ENCODE data around the gene ACD.

DNA sequence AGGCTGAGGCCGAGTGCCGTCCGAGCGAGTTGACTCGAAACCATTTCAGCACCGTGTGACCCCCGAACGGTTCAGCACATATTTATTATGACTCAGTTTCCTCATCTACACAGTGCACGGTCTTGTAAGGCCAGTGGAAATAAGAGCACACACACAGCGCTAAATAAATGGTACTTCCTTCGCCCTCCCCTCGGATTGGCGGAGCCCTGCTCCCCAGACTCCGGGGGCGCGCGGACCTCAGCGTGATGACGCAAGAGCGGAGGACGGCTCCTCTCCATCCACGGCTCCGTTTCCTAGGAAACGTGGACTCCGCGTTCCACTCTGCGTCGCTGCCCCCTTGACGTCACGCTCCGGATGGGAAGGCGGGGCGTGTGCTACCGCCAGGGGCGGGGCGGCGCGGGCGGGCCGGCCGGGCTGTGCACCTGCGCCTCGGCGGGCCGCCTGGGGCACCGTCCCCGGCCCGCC is 536 bp upstream of the ACD start, which contains the start of gene PARD6A:
- no peak for TF ChIP-seq SMARCB1 (IDR thresholded peaks at IDR 0.05; ENCODE audit: insufficient read length, low read depth)
- TF ChIP-seq, protein P1, sequence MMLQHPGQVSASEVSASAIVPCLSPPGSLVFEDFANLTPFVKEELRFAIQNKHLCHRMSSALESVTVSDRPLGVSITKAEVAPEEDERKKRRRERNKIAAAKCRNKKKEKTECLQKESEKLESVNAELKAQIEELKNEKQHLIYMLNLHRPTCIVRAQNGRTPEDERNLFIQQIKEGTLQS (IDR thresholded peaks at IDR 0.05): peak; percentile 99
- TF ChIP-seq, protein P1 (CRISPR knock-in tag; conservative IDR thresholded peaks at IDR 0.05): peak; percentile 98
- TF ChIP-seq, protein P2, sequence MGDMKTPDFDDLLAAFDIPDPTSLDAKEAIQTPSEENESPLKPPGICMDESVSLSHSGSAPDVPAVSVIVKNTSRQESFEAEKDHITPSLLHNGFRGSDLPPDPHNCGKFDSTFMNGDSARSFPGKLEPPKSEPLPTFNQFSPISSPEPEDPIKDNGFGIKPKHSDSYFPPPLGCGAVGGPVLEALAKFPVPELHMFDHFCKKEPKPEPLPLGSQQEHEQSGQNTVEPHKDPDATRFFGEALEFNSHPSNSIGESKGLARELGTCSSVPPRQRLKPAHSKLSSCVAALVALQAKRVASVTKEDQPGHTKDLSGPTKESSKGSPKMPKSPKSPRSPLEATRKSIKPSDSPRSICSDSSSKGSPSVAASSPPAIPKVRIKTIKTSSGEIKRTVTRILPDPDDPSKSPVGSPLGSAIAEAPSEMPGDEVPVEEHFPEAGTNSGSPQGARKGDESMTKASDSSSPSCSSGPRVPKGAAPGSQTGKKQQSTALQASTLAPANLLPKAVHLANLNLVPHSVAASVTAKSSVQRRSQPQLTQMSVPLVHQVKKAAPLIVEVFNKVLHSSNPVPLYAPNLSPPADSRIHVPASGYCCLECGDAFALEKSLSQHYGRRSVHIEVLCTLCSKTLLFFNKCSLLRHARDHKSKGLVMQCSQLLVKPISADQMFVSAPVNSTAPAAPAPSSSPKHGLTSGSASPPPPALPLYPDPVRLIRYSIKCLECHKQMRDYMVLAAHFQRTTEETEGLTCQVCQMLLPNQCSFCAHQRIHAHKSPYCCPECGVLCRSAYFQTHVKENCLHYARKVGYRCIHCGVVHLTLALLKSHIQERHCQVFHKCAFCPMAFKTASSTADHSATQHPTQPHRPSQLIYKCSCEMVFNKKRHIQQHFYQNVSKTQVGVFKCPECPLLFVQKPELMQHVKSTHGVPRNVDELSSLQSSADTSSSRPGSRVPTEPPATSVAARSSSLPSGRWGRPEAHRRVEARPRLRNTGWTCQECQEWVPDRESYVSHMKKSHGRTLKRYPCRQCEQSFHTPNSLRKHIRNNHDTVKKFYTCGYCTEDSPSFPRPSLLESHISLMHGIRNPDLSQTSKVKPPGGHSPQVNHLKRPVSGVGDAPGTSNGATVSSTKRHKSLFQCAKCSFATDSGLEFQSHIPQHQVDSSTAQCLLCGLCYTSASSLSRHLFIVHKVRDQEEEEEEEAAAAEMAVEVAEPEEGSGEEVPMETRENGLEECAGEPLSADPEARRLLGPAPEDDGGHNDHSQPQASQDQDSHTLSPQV (IDR thresholded peaks at IDR 0.05): no peak
- no peak for TF ChIP-seq RBM25 (IDR thresholded peaks at IDR 0.05; ENCODE audit: low read depth, low read length, severe bottlenecking)
- TF ChIP-seq, protein P3, sequence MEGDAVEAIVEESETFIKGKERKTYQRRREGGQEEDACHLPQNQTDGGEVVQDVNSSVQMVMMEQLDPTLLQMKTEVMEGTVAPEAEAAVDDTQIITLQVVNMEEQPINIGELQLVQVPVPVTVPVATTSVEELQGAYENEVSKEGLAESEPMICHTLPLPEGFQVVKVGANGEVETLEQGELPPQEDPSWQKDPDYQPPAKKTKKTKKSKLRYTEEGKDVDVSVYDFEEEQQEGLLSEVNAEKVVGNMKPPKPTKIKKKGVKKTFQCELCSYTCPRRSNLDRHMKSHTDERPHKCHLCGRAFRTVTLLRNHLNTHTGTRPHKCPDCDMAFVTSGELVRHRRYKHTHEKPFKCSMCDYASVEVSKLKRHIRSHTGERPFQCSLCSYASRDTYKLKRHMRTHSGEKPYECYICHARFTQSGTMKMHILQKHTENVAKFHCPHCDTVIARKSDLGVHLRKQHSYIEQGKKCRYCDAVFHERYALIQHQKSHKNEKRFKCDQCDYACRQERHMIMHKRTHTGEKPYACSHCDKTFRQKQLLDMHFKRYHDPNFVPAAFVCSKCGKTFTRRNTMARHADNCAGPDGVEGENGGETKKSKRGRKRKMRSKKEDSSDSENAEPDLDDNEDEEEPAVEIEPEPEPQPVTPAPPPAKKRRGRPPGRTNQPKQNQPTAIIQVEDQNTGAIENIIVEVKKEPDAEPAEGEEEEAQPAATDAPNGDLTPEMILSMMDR (IDR thresholded peaks at IDR 0.05 in 2 of 3, conservative IDR thresholded peaks at IDR 0.05 in 1 of 3; ENCODE audit: insufficient read depth in 2 of 3, low read depth in 1 of 3, low read length in 3 of 3): 0 out of 6 replicates have a peak, but pooled peaks of 1 of the 3 experiments have one; percentile 3
- TF ChIP-seq, protein P4, sequence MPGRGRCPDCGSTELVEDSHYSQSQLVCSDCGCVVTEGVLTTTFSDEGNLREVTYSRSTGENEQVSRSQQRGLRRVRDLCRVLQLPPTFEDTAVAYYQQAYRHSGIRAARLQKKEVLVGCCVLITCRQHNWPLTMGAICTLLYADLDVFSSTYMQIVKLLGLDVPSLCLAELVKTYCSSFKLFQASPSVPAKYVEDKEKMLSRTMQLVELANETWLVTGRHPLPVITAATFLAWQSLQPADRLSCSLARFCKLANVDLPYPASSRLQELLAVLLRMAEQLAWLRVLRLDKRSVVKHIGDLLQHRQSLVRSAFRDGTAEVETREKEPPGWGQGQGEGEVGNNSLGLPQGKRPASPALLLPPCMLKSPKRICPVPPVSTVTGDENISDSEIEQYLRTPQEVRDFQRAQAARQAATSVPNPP (IDR thresholded peaks at IDR 0.05; ENCODE audit: borderline replicate concordance, insufficient read depth, insufficient read length): no peak
- TF ChIP-seq, protein P5, sequence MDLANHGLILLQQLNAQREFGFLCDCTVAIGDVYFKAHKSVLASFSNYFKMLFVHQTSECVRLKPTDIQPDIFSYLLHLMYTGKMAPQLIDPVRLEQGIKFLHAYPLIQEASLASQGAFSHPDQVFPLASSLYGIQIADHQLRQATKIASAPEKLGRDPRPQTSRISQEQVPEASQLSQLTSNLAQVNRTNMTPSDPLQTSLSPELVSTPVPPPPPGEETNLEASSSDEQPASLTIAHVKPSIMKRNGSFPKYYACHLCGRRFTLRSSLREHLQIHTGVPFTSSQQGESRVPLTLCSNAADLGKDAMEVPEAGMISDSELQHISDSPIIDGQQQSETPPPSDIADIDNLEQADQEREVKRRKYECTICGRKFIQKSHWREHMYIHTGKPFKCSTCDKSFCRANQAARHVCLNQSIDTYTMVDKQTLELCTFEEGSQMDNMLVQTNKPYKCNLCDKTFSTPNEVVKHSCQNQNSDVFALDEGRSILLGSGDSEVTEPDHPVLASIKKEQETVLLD (IDR thresholded peaks at IDR 0.05): no peak; the same call in 1 of the 2 replicates
- no peak for TF ChIP-seq SMARCA4 (IDR thresholded peaks at IDR 0.05)
- TF ChIP-seq BMI1 (IDR thresholded peaks at IDR 0.05; ENCODE audit: low read length): no peak
- no peak for TF ChIP-seq OTX1 (CRISPR knock-in tag; IDR thresholded peaks at IDR 0.05)
- TF ChIP-seq TEAD4 (IDR thresholded peaks at IDR 0.05; ENCODE audit: low read length): 0 out of 2 replicates have a peak, but pooled peaks have one; percentile 7
- no peak for TF ChIP-seq TEAD4 (CRISPR knock-in tag; IDR thresholded peaks at IDR 0.05; ENCODE audit: borderline replicate concordance)
- TF ChIP-seq SMC3 (conservative IDR thresholded peaks at IDR 0.05; ENCODE audit: insufficient read depth, low read depth, low read length): no peak
- TF ChIP-seq TARDBP (IDR thresholded peaks at IDR 0.05): no peak

Data from K562 (cell line).